Measurements from ENCODE around the gene PHETA1. TPM values are rescaled to one million over a fixed set of nuclear protein-coding genes. Genes with fewer than 3 reads are reported as not detected.

PHETA1 gene
- total RNA-seq, 1 donor from 2014 or later, result 34.8 TPM

DNA sequence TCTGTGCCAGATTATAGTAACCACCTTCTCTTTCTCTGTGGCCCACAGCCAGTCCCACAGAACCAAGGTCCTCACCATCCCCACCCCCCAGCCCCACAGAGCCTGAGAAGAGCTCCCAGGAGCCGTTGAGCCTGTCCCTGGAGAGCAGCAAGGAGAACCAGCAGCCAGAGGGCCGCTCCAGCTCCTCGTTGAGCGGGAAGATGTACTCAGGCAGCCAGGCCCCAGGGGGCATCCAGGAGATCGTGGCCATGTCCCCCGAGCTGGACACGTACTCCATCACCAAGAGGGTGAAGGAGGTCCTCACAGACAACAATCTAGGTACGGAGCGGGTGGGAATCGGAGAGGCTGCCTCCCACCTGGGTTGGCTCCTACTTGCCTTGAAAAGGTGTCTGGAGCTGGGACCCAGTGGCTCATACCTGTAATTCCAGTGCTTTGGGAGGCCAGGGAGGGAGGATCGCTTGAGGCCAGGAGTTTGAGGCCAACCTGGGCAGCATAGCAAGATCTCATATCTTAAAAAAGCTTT is 34.4 kb downstream of the PHETA1 start:
- Mint-ChIP-seq H3K27me3 (ENCODE audit: low read depth) (no peaks in the 10 kb centered on the region), H3K4me1 (no peaks in the 10 kb centered on the region), H3K27ac (ENCODE audit: unreplicated experiment) (no peak overlapping the region), H3K36me3 (ENCODE audit: low read depth) (no peaks in the 10 kb centered on the region), H3K4me3 (no peak overlapping the region), H3K9me3 (no peaks in the 10 kb centered on the region)
- no peak for DNase-seq (ENCODE audit: low read depth, low spot score)
- TF ChIP-seq, protein P1, sequence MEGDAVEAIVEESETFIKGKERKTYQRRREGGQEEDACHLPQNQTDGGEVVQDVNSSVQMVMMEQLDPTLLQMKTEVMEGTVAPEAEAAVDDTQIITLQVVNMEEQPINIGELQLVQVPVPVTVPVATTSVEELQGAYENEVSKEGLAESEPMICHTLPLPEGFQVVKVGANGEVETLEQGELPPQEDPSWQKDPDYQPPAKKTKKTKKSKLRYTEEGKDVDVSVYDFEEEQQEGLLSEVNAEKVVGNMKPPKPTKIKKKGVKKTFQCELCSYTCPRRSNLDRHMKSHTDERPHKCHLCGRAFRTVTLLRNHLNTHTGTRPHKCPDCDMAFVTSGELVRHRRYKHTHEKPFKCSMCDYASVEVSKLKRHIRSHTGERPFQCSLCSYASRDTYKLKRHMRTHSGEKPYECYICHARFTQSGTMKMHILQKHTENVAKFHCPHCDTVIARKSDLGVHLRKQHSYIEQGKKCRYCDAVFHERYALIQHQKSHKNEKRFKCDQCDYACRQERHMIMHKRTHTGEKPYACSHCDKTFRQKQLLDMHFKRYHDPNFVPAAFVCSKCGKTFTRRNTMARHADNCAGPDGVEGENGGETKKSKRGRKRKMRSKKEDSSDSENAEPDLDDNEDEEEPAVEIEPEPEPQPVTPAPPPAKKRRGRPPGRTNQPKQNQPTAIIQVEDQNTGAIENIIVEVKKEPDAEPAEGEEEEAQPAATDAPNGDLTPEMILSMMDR (conservative IDR thresholded peaks at IDR 0.05), result no peak

GRCh38 chr12:111330800-111331752 is 37.8 kb downstream of the PHETA1 start:
- TF ChIP-seq, protein P1 (conservative IDR thresholded peaks at IDR 0.05), result peak; percentile 63
- H3K36me3 Mint-ChIP-seq (ENCODE audit: low read depth), result peaks cover 3% of the 10 kb centered on the region
- no peak overlapping the region for H3K27ac Mint-ChIP-seq (ENCODE audit: unreplicated experiment)
- peaks cover 8% of the 10 kb centered on the region for H3K27me3 Mint-ChIP-seq (ENCODE audit: low read depth)
- DNase-seq (ENCODE audit: low read depth, low spot score), result no peak
- H3K4me1 Mint-ChIP-seq, result no peaks in the 10 kb centered on the region
- no peak overlapping the region for H3K4me3 Mint-ChIP-seq
- H3K9me3 Mint-ChIP-seq, result no peaks in the 10 kb centered on the region

GRCh38 chr12:111328138-111328537 is 40.8 kb downstream of the PHETA1 start:
- no peak overlapping the region for H3K4me3 Mint-ChIP-seq
- H3K27ac Mint-ChIP-seq (ENCODE audit: unreplicated experiment), result no peak overlapping the region
- H3K36me3 Mint-ChIP-seq (ENCODE audit: low read depth), result peaks cover 3% of the 10 kb centered on the region
- no peak for DNase-seq (ENCODE audit: low read depth, low spot score)
- peaks cover 11% of the 10 kb centered on the region for H3K27me3 Mint-ChIP-seq (ENCODE audit: low read depth)
- TF ChIP-seq, protein P1 (conservative IDR thresholded peaks at IDR 0.05), result no peak
- H3K9me3 Mint-ChIP-seq, result no peaks in the 10 kb centered on the region
- no peaks in the 10 kb centered on the region for H3K4me1 Mint-ChIP-seq

DNA sequence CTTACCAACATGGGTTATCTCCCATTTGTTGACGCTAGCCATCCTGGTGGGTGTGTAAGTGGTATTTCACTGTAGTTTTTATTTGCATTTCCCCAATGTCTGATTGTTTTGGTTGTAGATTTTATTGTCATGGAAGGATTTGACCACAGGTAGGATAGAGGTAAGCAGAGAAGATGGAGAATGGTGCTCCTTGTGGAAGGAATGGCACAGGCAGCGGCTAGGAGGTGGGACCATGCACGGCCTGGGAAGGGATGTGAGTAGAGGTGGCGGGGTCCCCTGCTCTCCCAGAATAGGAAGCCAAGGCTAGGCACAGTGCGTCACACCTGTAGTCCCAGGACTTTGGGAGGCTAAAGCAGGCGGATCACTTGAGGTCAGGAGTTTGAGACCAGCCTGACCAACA is 41.4 kb downstream of the PHETA1 start:
- Mint-ChIP-seq H3K4me1 (no peaks in the 10 kb centered on the region), H3K27me3 (ENCODE audit: low read depth) (peaks cover 11% of the 10 kb centered on the region), H3K27ac (ENCODE audit: unreplicated experiment) (no peak overlapping the region), H3K4me3 (no peak overlapping the region), H3K9me3 (no peaks in the 10 kb centered on the region), H3K36me3 (ENCODE audit: low read depth) (peaks cover 3% of the 10 kb centered on the region)
- DNase-seq (ENCODE audit: low read depth, low spot score), result no peak
- TF ChIP-seq, protein P1 (conservative IDR thresholded peaks at IDR 0.05), result no peak

GRCh38 chr12:111322336-111323250 is 46.3 kb downstream of the PHETA1 start:
- H3K27ac Mint-ChIP-seq (ENCODE audit: unreplicated experiment), result no peak overlapping the region
- H3K4me1 Mint-ChIP-seq, result no peaks in the 10 kb centered on the region
- H3K4me3 Mint-ChIP-seq, result peak overlapping the region; percentile 61
- DNase-seq (ENCODE audit: low read depth, low spot score), result no peak
- TF ChIP-seq, protein P1 (conservative IDR thresholded peaks at IDR 0.05), result no peak
- peaks cover 11% of the 10 kb centered on the region for H3K27me3 Mint-ChIP-seq (ENCODE audit: low read depth)
- no peaks in the 10 kb centered on the region for H3K9me3 Mint-ChIP-seq
- H3K36me3 Mint-ChIP-seq (ENCODE audit: low read depth), result peaks cover 3% of the 10 kb centered on the region
